ENCODE results near the gene HNRNPA1L2.

Gene HNRNPA1L2

DNA sequence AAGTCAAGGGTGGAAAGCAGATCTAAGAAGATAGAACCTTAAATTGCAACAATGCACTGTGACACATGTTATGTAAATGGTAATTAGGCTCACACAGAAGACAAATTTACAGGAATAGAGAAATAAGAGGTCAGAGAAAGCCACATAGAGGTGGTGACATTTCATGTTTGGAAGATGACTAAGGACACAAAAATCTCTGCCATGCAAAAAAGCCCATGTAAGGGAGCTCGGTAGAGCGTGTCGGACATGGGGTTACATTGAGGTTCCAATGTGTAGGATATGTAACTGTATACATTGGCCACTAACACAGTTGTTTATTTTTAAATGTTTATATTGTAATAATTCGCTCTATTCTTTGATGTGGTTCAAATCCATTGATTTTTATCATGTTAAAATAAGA, 44.1 kb downstream of the HNRNPA1L2 start:
- TF ChIP-seq PAX5 (IDR thresholded peaks at IDR 0.05; ENCODE audit: insufficient read depth, low read length, severe bottlenecking) (no peak), POU2F2 (IDR thresholded peaks at IDR 0.05; ENCODE audit: low read depth, low read length) (no peak), POLR2A (IDR thresholded peaks at IDR 0.05; ENCODE audit: low read depth, low read length) (no peak), SPI1 (IDR thresholded peaks at IDR 0.05; ENCODE audit: low read depth, low read length) (no peak), TAF1 (IDR thresholded peaks at IDR 0.05; ENCODE audit: low read depth, low read length) (no peak), POLR2AphosphoS5 (IDR thresholded peaks at IDR 0.05; ENCODE audit: low read depth, low read length) (no peak)
- FAIRE-seq, result no peak
- DNase-seq (ENCODE audit: insufficient read length, low spot score), result no peak
